Ectodermal cell (in vitro differentiated cells): Measurements from ENCODE around the gene GPX7.
A peak's percentile ranks its signal among the peaks of the same experiment; 100 is the strongest.

Experiments used
- H3K27ac ChIP-seq: 2 replicates; pipeline ENCODE4 v1.7.0; 2013; ENCODE audit warnings: mild to moderate bottlenecking, low read depth, low read length; ENCODE audit not compliant: insufficient read depth, poor library complexity, severe bottlenecking
- H3K27me3 ChIP-seq: 2 replicates; pipeline ENCODE4 v1.7.0; 2013; ENCODE audit warnings: mild to moderate bottlenecking, low read length; ENCODE audit not compliant: insufficient read depth, control insufficient read depth, poor library complexity, severe bottlenecking
- H3K36me3 ChIP-seq: one replicate; pipeline ENCODE4 v1.7.0; 2013; ENCODE audit warnings: low read length; ENCODE audit not compliant: control insufficient read depth, insufficient read depth
- H3K4me1 ChIP-seq: one replicate; pipeline ENCODE4 v1.7.0; 2013; ENCODE audit warnings: low read length; ENCODE audit not compliant: control insufficient read depth, insufficient read depth
- H3K4me3 ChIP-seq: 2 replicates; pipeline ENCODE4 v1.7.0; 2013; ENCODE audit warnings: low read depth, low read length, control low read depth; ENCODE audit not compliant: insufficient read depth
- H3K9me3 ChIP-seq: 2 replicates; pipeline ENCODE4 v1.7.0; 2013; ENCODE audit warnings: mild to moderate bottlenecking, low read length, moderate library complexity; ENCODE audit not compliant: control insufficient read depth
- WGBS, 2 experiments: methylation state at CpG; one replicate each; pipeline ENCODE4 v1.1.7; 2013; ENCODE audit warnings: missing lambda C conversion rate in 2 of 2; 5-methylcytosine and 5-hydroxymethylcytosine counted together

The GPX7 gene

GRCh38 chr1:52600533-52601179 lies 1.5 kb upstream of the GPX7 start:
- WGBS, 2 experiments: 93% methylated on average over 8 of the region's 8 CpGs
- Histone ChIP-seq H3K27ac (no peak overlapping the region), H3K9me3 (no peaks in the 10 kb centered on the region), H3K4me3 (no peak overlapping the region), H3K27me3 (peaks cover 39% of the 10 kb centered on the region), H3K4me1 (peaks cover 13% of the 10 kb centered on the region), H3K36me3 (no peaks in the 10 kb centered on the region)

DNA sequence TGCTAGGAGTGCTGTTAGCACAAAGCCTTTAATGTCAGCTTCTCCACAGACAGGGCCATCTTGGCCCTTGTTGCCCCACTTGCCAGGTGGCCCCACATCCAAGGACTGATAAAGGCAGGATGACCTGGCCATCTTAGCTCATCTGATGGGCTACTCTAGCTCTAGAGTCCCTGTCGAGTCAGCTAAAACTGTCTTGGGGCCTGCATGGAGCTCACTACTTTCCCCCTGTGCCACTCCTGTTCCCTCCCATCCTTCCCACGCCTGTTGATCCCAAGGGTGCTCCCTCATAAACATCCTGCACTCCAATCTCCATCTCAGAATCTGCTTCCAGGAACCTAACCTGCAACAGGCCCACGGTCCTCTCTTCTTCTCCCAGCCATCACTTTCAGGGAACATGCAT lies 652 bp upstream of the GPX7 start:
- 85 to 90% methylated on average over 3 of the region's 3 CpGs for whole genome bisulfite sequencing, 2 experiments
- H3K4me1 ChIP-seq: peaks cover 13% of the 10 kb centered on the region
- H3K4me3 ChIP-seq: no peak overlapping the region
- H3K36me3 ChIP-seq: no peaks in the 10 kb centered on the region
- H3K27ac ChIP-seq: no peak overlapping the region
- H3K27me3 ChIP-seq: peaks cover 39% of the 10 kb centered on the region
- no peaks in the 10 kb centered on the region for H3K9me3 ChIP-seq

DNA sequence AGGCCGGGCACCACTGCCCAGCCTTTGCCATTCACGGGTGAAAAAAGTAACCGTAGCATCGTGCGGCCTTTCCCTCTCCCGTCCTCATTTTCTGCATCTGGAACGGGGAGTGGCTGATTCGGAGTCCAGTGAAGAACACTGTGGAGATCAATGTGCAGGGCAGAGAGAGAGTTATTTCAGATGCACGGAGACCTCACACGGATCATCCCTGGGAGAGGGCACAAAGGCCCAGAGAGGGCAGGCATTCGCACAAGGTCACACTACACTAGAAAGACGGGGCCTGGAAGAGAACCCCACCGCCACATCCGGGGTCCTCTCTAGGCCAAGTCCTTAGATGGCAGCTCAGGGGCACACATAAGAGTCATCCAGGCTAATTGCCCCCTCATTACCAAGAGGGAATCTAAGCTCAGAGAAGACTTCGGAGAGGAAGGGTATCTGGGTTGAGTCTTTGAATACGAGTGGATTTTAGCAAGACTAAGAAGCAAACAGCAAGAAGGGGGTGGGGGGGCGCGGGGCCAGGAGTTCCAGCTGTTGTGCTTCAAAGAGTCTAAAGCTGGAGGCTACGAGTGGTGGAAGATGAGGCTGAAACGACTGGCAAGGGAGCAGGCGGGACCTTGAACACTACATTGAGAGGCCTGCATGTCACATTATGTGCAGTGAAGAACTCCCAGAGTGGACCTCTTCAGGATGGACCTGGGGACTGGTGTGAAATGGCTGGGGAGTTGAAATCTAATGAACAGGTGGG lies 857 bp downstream of the GPX7 start:
- H3K27me3 ChIP-seq: peaks cover 39% of the 10 kb centered on the region
- peak overlapping the region; percentile 54 for H3K4me3 ChIP-seq

GRCh38 chr1:52603630-52604029 lies 1.5 kb downstream of the GPX7 start:
- H3K27me3 ChIP-seq: peaks cover 39% of the 10 kb centered on the region
- peaks cover 13% of the 10 kb centered on the region for H3K4me1 ChIP-seq
- H3K9me3 ChIP-seq: no peaks in the 10 kb centered on the region
- H3K27ac ChIP-seq: no peak overlapping the region
- 94% methylated on average over 6 of the region's 6 CpGs for WGBS, 2 experiments
- H3K4me3 ChIP-seq: no peak overlapping the region
- H3K36me3 ChIP-seq: no peaks in the 10 kb centered on the region

More for the DNA sequence above, 857 bp downstream of the GPX7 start:
- H3K9me3 ChIP-seq: no peaks in the 10 kb centered on the region
- no peak overlapping the region for H3K27ac ChIP-seq
- H3K36me3 ChIP-seq: no peaks in the 10 kb centered on the region
- 54 to 57% methylated on average over 21 of the region's 21 CpGs for WGBS, 2 experiments
- H3K4me1 ChIP-seq: peaks cover 13% of the 10 kb centered on the region

- Histone ChIP-seq H3K9me3 (no peaks in the 10 kb centered on the region), H3K36me3 (no peaks in the 10 kb centered on the region), H3K27ac (no peak overlapping the region), H3K27me3 (peaks cover 39% of the 10 kb centered on the region), H3K4me3 (no peak overlapping the region), H3K4me1 (peaks cover 13% of the 10 kb centered on the region)
- WGBS, 2 experiments: 93 to 94% methylated on average over 3 of the region's 3 CpGs
Measured at GRCh38 chr1:52604063-52604770, 2.0 kb downstream of the GPX7 start.

DNA sequence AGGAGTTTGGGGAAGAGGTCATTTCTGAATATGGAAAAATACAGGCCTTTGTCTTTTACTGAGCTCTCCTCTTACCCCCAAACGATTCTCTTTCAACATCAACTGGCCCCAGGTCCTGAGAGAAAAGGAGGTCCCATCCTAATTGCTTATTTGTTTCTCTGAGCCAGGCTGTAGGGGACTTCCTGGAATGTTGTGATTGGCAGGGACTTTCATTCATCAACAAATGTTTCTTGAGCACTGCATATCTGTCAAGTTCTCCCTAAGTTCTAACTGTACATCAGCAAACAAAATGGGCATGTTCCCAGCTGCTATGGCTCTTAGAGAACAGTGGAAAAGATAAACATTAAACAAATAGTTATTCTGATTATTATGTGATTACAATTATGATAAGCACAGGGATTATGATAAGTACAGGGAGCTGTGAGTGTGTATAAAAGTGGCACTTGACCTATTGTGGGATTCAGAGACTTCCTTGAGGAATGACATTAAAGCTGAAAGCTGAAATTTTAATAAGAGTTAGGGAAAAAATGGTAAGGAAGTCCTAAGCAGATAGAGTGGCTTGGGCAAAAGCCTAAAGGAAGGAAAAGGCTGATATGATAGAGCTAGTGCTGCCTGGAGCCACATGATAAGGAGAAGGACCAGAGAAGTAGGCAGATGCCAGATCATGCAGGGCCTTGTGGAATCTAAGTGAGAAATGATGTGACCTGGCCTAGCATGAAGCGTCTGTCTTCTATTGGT lies 11.6 kb downstream of the GPX7 start:
- WGBS, 2 experiments: 66 to 71% methylated on average over 2 of the region's 2 CpGs
- H3K27ac ChIP-seq: no peak overlapping the region

DNA sequence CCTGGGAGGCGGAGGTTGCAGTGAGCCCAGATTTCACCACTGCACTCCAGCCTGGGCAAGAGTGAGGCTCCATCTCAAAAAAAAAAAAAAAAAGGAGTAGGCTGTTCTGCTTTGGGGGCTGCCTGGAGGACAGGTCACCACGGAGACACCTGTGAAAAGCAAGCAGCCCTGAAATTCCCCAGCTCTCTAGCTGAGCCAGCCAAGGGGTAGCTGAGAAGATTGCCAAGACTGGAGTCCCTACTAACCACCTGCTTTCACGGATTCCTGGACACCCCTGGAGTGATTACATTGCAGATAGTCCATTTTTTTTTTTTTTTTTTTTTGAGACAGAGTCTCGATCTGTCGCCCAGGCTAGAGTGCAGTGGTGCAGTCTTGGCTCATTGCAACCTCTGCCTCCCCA lies 12.5 kb downstream of the GPX7 start:
- Histone ChIP-seq H3K27me3 (no peaks in the 10 kb centered on the region), H3K9me3 (no peaks in the 10 kb centered on the region), H3K4me3 (no peak overlapping the region), H3K36me3 (no peaks in the 10 kb centered on the region), H3K27ac (no peak overlapping the region), H3K4me1 (no peaks in the 10 kb centered on the region)
- 85 to 92% methylated on average over 5 of the region's 5 CpGs for WGBS, 2 experiments

More for the DNA sequence above, 11.6 kb downstream of the GPX7 start:
- Histone ChIP-seq H3K36me3 (no peaks in the 10 kb centered on the region), H3K4me3 (no peak overlapping the region), H3K4me1 (no peaks in the 10 kb centered on the region), H3K27me3 (no peaks in the 10 kb centered on the region), H3K9me3 (no peaks in the 10 kb centered on the region)

- Histone ChIP-seq H3K27ac (no peak overlapping the region), H3K27me3 (no peaks in the 10 kb centered on the region), H3K36me3 (no peaks in the 10 kb centered on the region), H3K4me1 (no peaks in the 10 kb centered on the region), H3K9me3 (no peaks in the 10 kb centered on the region), H3K4me3 (no peak overlapping the region)
- 88 to 92% methylated on average over 4 to 5 of the region's 5 CpGs for WGBS, 2 experiments
Measured at GRCh38 chr1:52615489-52616042, 13.4 kb downstream of the GPX7 start.

GRCh38 chr1:52621950-52622349 lies 19.8 kb downstream of the GPX7 start:
- WGBS, 2 experiments: 84 to 98% methylated on average over 2 of the region's 2 CpGs
- Histone ChIP-seq H3K9me3 (no peaks in the 10 kb centered on the region), H3K36me3 (no peaks in the 10 kb centered on the region), H3K27me3 (no peaks in the 10 kb centered on the region), H3K4me1 (no peaks in the 10 kb centered on the region), H3K4me3 (no peak overlapping the region), H3K27ac (no peak overlapping the region)
